Activated CD4-positive, alpha-beta T cell treated with anti-CD3 and anti-CD28 coated beads, Interleukin-2, amount 10 ng/mL, durations not matched to agents 7 days and 5 days (primary cell): Measurements from ENCODE around the gene ACTMAP. TPM values are rescaled to one million over a fixed set of nuclear protein-coding genes. Genes with fewer than 3 reads are reported as not detected.

Source experiments
- CTCF ChIA-PET: fragments of 350-600 bp; sonication (Branson Sonifier 250); formaldehyde crosslinking; loops from one replicate; lab custom pipeline; 2021; ENCODE audit warnings: antibody characterized with exemption; lab: Charles Lee
- POLR2A ChIA-PET: fragments of 350-600 bp; sonication (Branson Sonifier 250); formaldehyde crosslinking; loops from one replicate; lab custom pipeline; 2021; ENCODE audit warnings: antibody characterized with exemption; lab: Charles Lee
- DNase-seq: peaks from one replicate; pipeline ENCODE4 v3.0.0-alpha.2; 2020
- H3K27ac Mint-ChIP-seq: one replicate; pipeline ENCODE4 v1.8.0; 2021; ENCODE audit warnings: mild to moderate bottlenecking, moderate library complexity, mixed read lengths
- H3K27me3 Mint-ChIP-seq: one replicate; pipeline ENCODE4 v1.8.0; 2021; ENCODE audit warnings: mixed read lengths
- H3K36me3 Mint-ChIP-seq: one replicate; pipeline ENCODE4 v1.8.0; 2021; ENCODE audit warnings: low read depth, mixed read lengths
- H3K4me1 Mint-ChIP-seq: one replicate; pipeline ENCODE4 v1.8.0; 2021; ENCODE audit warnings: mixed read lengths
- H3K4me3 Mint-ChIP-seq: one replicate; pipeline ENCODE4 v1.8.0; 2021; ENCODE audit warnings: mild to moderate bottlenecking, moderate library complexity, mixed read lengths
- H3K9me3 Mint-ChIP-seq: one replicate; pipeline ENCODE4 v1.8.0; 2021; ENCODE audit warnings: mixed read lengths
- total RNA-seq, 2 experiments: library from RNA; stranded (reverse); gene quantifications; one replicate each; pipeline ENCODE4 v1.2.3, GENCODE V29; 2021

The ACTMAP gene
- total RNA-seq, 2 experiments from 2014 or later, result 17.5 to 19.8 TPM

GRCh38 chr19:40723661-40724254, 26.5 kb downstream of the ACTMAP start:
- Mint-ChIP-seq H3K27me3 (no peaks in the 10 kb centered on the region), H3K4me1 (peaks cover 36% of the 10 kb centered on the region), H3K9me3 (no peaks in the 10 kb centered on the region), H3K4me3 (no peak overlapping the region), H3K36me3 (peaks cover 40% of the 10 kb centered on the region), H3K27ac (no peak overlapping the region)
- CTCF ChIA-PET, result interaction anchor here (0.6 to 1.3 kb wide), 2 partner anchors 83 to 435 kb away, joined by 3 read pairs; no protein-coding TSS in a partner anchor
- POLR2A ChIA-PET, result no interaction called here
- no peak for DNase-seq

- ChIA-PET POLR2A (no interaction called here), CTCF (interaction anchor here (0.6 to 1.5 kb wide), 5 partner anchors 9 to 32 kb away, joined by 3 to 6 read pairs (median 4); partner anchors contain the start of genes ACTMAP and SNRPA)
- no peak for DNase-seq
- Mint-ChIP-seq H3K4me3 (no peak overlapping the region), H3K27me3 (no peaks in the 10 kb centered on the region), H3K4me1 (peaks cover 48% of the 10 kb centered on the region), H3K27ac (no peak overlapping the region), H3K36me3 (peaks cover 38% of the 10 kb centered on the region), H3K9me3 (no peaks in the 10 kb centered on the region)
These were observed 28.2 kb downstream of the ACTMAP start for GRCh38 chr19:40721936-40722661.

GRCh38 chr19:40721140-40721486, 29.2 kb downstream of the ACTMAP start:
- H3K4me1 Mint-ChIP-seq, result peaks cover 53% of the 10 kb centered on the region
- ChIA-PET POLR2A (no interaction called here), CTCF (interaction anchor here (1.0 to 1.5 kb wide), 4 partner anchors 10 to 86 kb away, joined by 3 to 6 read pairs (median 4); no protein-coding TSS in a partner anchor)
- DNase-seq, result no peak
- no peaks in the 10 kb centered on the region for H3K27me3 Mint-ChIP-seq
- no peaks in the 10 kb centered on the region for H3K9me3 Mint-ChIP-seq
- H3K36me3 Mint-ChIP-seq, result peaks cover 31% of the 10 kb centered on the region
- no peak overlapping the region for H3K27ac Mint-ChIP-seq
- no peak overlapping the region for H3K4me3 Mint-ChIP-seq

GRCh38 chr19:40719414-40719894, 30.8 kb downstream of the ACTMAP start:
- Mint-ChIP-seq H3K36me3 (peaks cover 24% of the 10 kb centered on the region), H3K4me1 (peaks cover 69% of the 10 kb centered on the region), H3K27me3 (no peaks in the 10 kb centered on the region), H3K27ac (no peak overlapping the region), H3K4me3 (peak overlapping the region; percentile 22), H3K9me3 (no peaks in the 10 kb centered on the region)
- ChIA-PET CTCF (interaction anchor here (0.6 to 1.0 kb wide), 3 partner anchors 15 to 455 kb away, joined by 3 read pairs; no protein-coding TSS in a partner anchor), POLR2A (no interaction called here)
- no peak for DNase-seq

GRCh38 chr19:40718774-40719391, 31.4 kb downstream of the ACTMAP start:
- Mint-ChIP-seq H3K4me1 (peaks cover 70% of the 10 kb centered on the region), H3K9me3 (no peaks in the 10 kb centered on the region), H3K27me3 (no peaks in the 10 kb centered on the region), H3K27ac (peak overlapping the region; percentile 90), H3K36me3 (peaks cover 19% of the 10 kb centered on the region), H3K4me3 (peak overlapping the region; percentile 81)
- DNase-seq, result no peak
- CTCF ChIA-PET, result interaction anchor here (0.6 to 1.0 kb wide), 3 partner anchors 15 to 455 kb away, joined by 3 read pairs; no protein-coding TSS in a partner anchor
- POLR2A ChIA-PET, result no interaction called here

GRCh38 chr19:40717880-40718773, 32.1 kb downstream of the ACTMAP start:
- ChIA-PET CTCF (interaction anchor here (0.6 to 1.5 kb wide), 4 partner anchors 10 to 32 kb away, joined by 3 to 5 read pairs (median 4); partner anchors contain the start of genes ACTMAP and SNRPA), POLR2A (no interaction called here)
- peaks cover 72% of the 10 kb centered on the region for H3K4me1 Mint-ChIP-seq
- no peaks in the 10 kb centered on the region for H3K9me3 Mint-ChIP-seq
- H3K27me3 Mint-ChIP-seq, result no peaks in the 10 kb centered on the region
- H3K27ac Mint-ChIP-seq, result peak overlapping the region; percentile 90
- H3K36me3 Mint-ChIP-seq, result peaks cover 13% of the 10 kb centered on the region
- peak overlapping the region; percentile 81 for H3K4me3 Mint-ChIP-seq
- no peak for DNase-seq

- H3K4me1 Mint-ChIP-seq, result peaks cover 73% of the 10 kb centered on the region
- peak overlapping the region; percentile 72 for H3K27ac Mint-ChIP-seq
- no peaks in the 10 kb centered on the region for H3K9me3 Mint-ChIP-seq
- no peak for DNase-seq
- H3K36me3 Mint-ChIP-seq, result peaks cover 17% of the 10 kb centered on the region
- peak overlapping the region; percentile 81 for H3K4me3 Mint-ChIP-seq
- CTCF ChIA-PET, result interaction anchor here (0.6 to 1.6 kb wide), 6 partner anchors 10 to 33 kb away, joined by 3 to 5 read pairs (median 4); partner anchors contain the start of genes ACTMAP and SNRPA
- POLR2A ChIA-PET, result interaction anchor here (0.5 to 1.0 kb wide), 2 partner anchors 26 to 61 kb away, joined by 3 to 4 read pairs; partner anchors contain the start of gene RAB4B
- H3K27me3 Mint-ChIP-seq, result no peaks in the 10 kb centered on the region
These were observed 32.9 kb downstream of the ACTMAP start for GRCh38 chr19:40717325-40717879.

GRCh38 chr19:40716482-40717324, 33.6 kb downstream of the ACTMAP start, which contains the start of the genes COQ8B and ITPKC:
Gene COQ8B, minus strand, starts transcription at chr19:40716886. Its CDS starts 2,254 bp downstream, at chr19:40714632.
Gene ITPKC, plus strand, starts transcription at chr19:40717112. Its CDS starts 24 bp downstream, at chr19:40717136.
- Mint-ChIP-seq H3K27ac (peak within 1 kb of the TSS; percentile 97), H3K9me3 (no peaks in the 10 kb centered on the region), H3K36me3 (peaks cover 15% of the 10 kb centered on the region), H3K27me3 (no peaks in the 10 kb centered on the region), H3K4me1 (peaks cover 72% of the 10 kb centered on the region), H3K4me3 (peak within 1 kb of the TSS; percentile 93)
- CTCF ChIA-PET, result interaction anchor here (0.6 to 1.6 kb wide), 8 partner anchors 9 to 90 kb away, joined by 3 to 5 read pairs (median 3); partner anchors contain the start of genes ACTMAP and SNRPA
- POLR2A ChIA-PET, result interaction anchor here (0.5 to 1.0 kb wide), 2 partner anchors 25 to 61 kb away, joined by 3 to 4 read pairs; partner anchors contain the start of gene RAB4B
- DNase-seq, result peak; percentile 100

- H3K36me3 Mint-ChIP-seq, result peaks cover 21% of the 10 kb centered on the region
- POLR2A ChIA-PET, result interaction anchor here (0.6 kb wide), 1 partner anchor 547 kb away, joined by 3 read pairs; no protein-coding TSS in a partner anchor
- CTCF ChIA-PET, result interaction anchor here (0.9 to 1.6 kb wide), 3 partner anchors 9 to 52 kb away, joined by 3 to 5 read pairs (median 3); no protein-coding TSS in a partner anchor
- H3K9me3 Mint-ChIP-seq, result no peaks in the 10 kb centered on the region
- H3K27me3 Mint-ChIP-seq, result no peaks in the 10 kb centered on the region
- H3K4me3 Mint-ChIP-seq, result peak overlapping the region; percentile 93
- H3K4me1 Mint-ChIP-seq, result peaks cover 76% of the 10 kb centered on the region
- peak; percentile 25 for DNase-seq
- peak overlapping the region; percentile 97 for H3K27ac Mint-ChIP-seq
These were observed 34.2 kb downstream of the ACTMAP start for GRCh38 chr19:40716031-40716481.

- Mint-ChIP-seq H3K27ac (peak overlapping the region; percentile 97), H3K9me3 (no peaks in the 10 kb centered on the region), H3K27me3 (no peaks in the 10 kb centered on the region), H3K4me1 (peaks cover 62% of the 10 kb centered on the region), H3K4me3 (peak overlapping the region; percentile 93), H3K36me3 (peaks cover 18% of the 10 kb centered on the region)
- ChIA-PET POLR2A (no interaction called here), CTCF (no interaction called here)
- peak; percentile 95 for DNase-seq
These were observed 35.6 kb downstream of the ACTMAP start for GRCh38 chr19:40714441-40715299.
